ENCODE data around the gene DNM3. TPM values are rescaled to one million over a fixed set of nuclear protein-coding genes. Genes with fewer than 3 reads are reported as not detected.

Gene DNM3
- total and polyA plus RNA-seq, 2 donors (not counting 3 experiments of a cell fraction or from before 2014, with no cell fraction given), result 1.4 to 2.5 TPM

DNA sequence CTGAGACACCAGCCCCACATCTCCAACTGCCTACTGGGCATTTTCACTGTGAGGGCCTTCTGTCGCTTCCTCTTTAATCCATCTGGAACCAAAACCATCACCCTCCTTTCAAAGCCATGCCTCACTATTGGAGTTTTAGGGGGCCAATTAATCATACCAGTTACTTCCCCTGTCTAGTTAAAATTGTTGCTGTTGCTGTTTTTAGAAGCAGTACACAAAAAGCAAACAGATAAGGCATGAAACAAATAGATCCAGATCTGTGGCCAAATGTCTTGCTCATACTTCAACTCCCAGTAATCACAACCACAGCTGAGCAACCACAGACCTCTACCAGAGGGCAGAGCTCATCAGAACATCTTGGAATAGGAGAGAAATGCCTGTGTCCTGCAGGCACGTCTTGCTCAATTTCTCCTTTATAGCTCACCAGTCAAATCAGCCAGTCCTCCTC, 445.4 kb downstream of the DNM3 start:
- no peaks in the 10 kb centered on the region for H3K79me2 ChIP-seq (ENCODE audit: control insufficient read depth, insufficient read depth, low read length)
- FAIRE-seq, result no peak
- no peaks in the 10 kb centered on the region for H3K9me1 ChIP-seq (replicated peaks; ENCODE audit: control insufficient read depth, extremely low read depth, insufficient read depth, low read length)
- H4K20me1 ChIP-seq (replicated peaks; ENCODE audit: control insufficient read depth, extremely low read depth, insufficient read depth, low read length), result no peaks in the 10 kb centered on the region
- ChIA-PET CTCF (interaction anchor here (1.1 to 1.3 kb wide), 3 partner anchors 9 to 72 kb away, joined by 3 to 4 read pairs (median 3); no protein-coding TSS in a partner anchor), POLR2A (no interaction called here)
- intact Hi-C loops (cut with micrococcal nuclease), result no loop called here
- H3K4me1 ChIP-seq (ENCODE audit: control insufficient read depth, extremely low read depth, insufficient read depth, low read length), result no peaks in the 10 kb centered on the region
- no peaks in the 10 kb centered on the region for H3K36me3 ChIP-seq (ENCODE audit: control insufficient read depth in 2 of 2, extremely low read depth in 1 of 2, insufficient read depth in 2 of 2, low read length in 2 of 2)
- DNase-seq (ENCODE audit: low read depth, low spot score), result no peak
- H3K9me3 ChIP-seq (replicated peaks; ENCODE audit: control insufficient read depth, insufficient read depth, low read length), result no peaks in the 10 kb centered on the region
- no peak overlapping the region for H3K9ac ChIP-seq (replicated peaks; ENCODE audit: extremely low read depth, insufficient read depth, low read length)
- H3K27ac ChIP-seq (ENCODE audit: insufficient read depth, low read depth, low read length), result no peak overlapping the region
- dilution Hi-C loops (cut with MboI; ENCODE audit: extremely low pct_ligation_motif_present, low sequenced_read_pairs), result no loop called here
- no TSS peak for BruUV-seq (replicated peaks)
- TF ChIP-seq, protein P1, sequence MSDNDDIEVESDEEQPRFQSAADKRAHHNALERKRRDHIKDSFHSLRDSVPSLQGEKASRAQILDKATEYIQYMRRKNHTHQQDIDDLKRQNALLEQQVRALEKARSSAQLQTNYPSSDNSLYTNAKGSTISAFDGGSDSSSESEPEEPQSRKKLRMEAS (IDR thresholded peaks at IDR 0.05; ENCODE audit: insufficient read depth, insufficient read length), result no peak
- TF ChIP-seq, protein P2, sequence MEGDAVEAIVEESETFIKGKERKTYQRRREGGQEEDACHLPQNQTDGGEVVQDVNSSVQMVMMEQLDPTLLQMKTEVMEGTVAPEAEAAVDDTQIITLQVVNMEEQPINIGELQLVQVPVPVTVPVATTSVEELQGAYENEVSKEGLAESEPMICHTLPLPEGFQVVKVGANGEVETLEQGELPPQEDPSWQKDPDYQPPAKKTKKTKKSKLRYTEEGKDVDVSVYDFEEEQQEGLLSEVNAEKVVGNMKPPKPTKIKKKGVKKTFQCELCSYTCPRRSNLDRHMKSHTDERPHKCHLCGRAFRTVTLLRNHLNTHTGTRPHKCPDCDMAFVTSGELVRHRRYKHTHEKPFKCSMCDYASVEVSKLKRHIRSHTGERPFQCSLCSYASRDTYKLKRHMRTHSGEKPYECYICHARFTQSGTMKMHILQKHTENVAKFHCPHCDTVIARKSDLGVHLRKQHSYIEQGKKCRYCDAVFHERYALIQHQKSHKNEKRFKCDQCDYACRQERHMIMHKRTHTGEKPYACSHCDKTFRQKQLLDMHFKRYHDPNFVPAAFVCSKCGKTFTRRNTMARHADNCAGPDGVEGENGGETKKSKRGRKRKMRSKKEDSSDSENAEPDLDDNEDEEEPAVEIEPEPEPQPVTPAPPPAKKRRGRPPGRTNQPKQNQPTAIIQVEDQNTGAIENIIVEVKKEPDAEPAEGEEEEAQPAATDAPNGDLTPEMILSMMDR (IDR thresholded peaks at IDR 0.05; ENCODE audit: extremely low read depth in 1 of 2, insufficient read depth in 1 of 2, low read depth in 1 of 2, low read length in 2 of 2), result no peak
- TF ChIP-seq JUN (IDR thresholded peaks at IDR 0.05; ENCODE audit: borderline replicate concordance, insufficient read depth, insufficient read length, low read depth), result no peak
- no peak for TF ChIP-seq POLR2A (IDR thresholded peaks at IDR 0.05; ENCODE audit: low read depth, low read length)
- no peak for TF ChIP-seq MYC (IDR thresholded peaks at IDR 0.05; ENCODE audit: low read depth, low read length)
- no peak for TF ChIP-seq FOS (IDR thresholded peaks at IDR 0.05; ENCODE audit: borderline replicate concordance, insufficient read depth, low read length)
- no peak for TF ChIP-seq POLR2AphosphoS5 (IDR thresholded peaks at IDR 0.05; ENCODE audit: insufficient read depth, low read depth, low read length)
- no peak for TF ChIP-seq GATA2 (IDR thresholded peaks at IDR 0.05; ENCODE audit: insufficient read depth, insufficient read length, low read depth, low read length)
- TF ChIP-seq EZH2 (IDR thresholded peaks at IDR 0.05; ENCODE audit: borderline replicate concordance, low read depth, low read length, severe bottlenecking), result no peak
- no peak overlapping the region for H2AFZ ChIP-seq (ENCODE audit: low read depth, low read length)
- no peak overlapping the region for H3K4me3 ChIP-seq (replicated peaks in 1 of 3; ENCODE audit: insufficient read depth in 1 of 3, low read depth in 1 of 3, low read length in 3 of 3)
- no peaks in the 10 kb centered on the region for H3K27me3 ChIP-seq (ENCODE audit: control insufficient read depth in 2 of 2, insufficient read depth in 2 of 2, low read length in 2 of 2)
- no peak overlapping the region for H3K4me2 ChIP-seq (ENCODE audit: insufficient read depth, low read length)
